HG03520 (cell line): ENCODE measurements around the gene HNRNPUL1.
"Not testable (repeated sequence)": the region's sequence is repeated elsewhere in the genome, so short reads cannot be mapped to it uniquely, and the experiment has no call there.

ENCODE experiments used
- ATAC-seq: cut with Tn5 transposase; IDR thresholded peaks from one replicate; pipeline ENCODE4 v1.9.1; 2021; ENCODE audit warnings: mild to moderate bottlenecking, moderate library complexity; ENCODE audit not compliant: unreplicated experiment

HNRNPUL1 gene

GRCh38 chr19:41273076-41273475 is 8.9 kb downstream of the HNRNPUL1 start:
- ATAC-seq, result no peak

- no peak for ATAC-seq
These were observed 10.6 kb downstream of the HNRNPUL1 start for GRCh38 chr19:41274802-41275201.

GRCh38 chr19:41276231-41276630 is 12.1 kb downstream of the HNRNPUL1 start:
- ATAC-seq, result no peak

- no peak for ATAC-seq
These were observed 14.3 kb downstream of the HNRNPUL1 start for GRCh38 chr19:41278478-41278877.

- ATAC-seq, result no peak
These were observed 24.7 kb downstream of the HNRNPUL1 start for GRCh38 chr19:41288673-41289530.

GRCh38 chr19:41289814-41290213 is 25.6 kb downstream of the HNRNPUL1 start:
- ATAC-seq, result not testable (repeated sequence)

GRCh38 chr19:41294393-41294792 is 30.2 kb downstream of the HNRNPUL1 start:
- ATAC-seq, result no peak

GRCh38 chr19:41295499-41295898 is 31.3 kb downstream of the HNRNPUL1 start:
- ATAC-seq, result no peak

- no peak for ATAC-seq
These were observed 32.3 kb downstream of the HNRNPUL1 start for GRCh38 chr19:41296433-41296871.

GRCh38 chr19:41297628-41298347 is 33.6 kb downstream of the HNRNPUL1 start:
- peak; percentile 82 for ATAC-seq

- no peak for ATAC-seq
These were observed 34.3 kb downstream of the HNRNPUL1 start for GRCh38 chr19:41298348-41298964.

GRCh38 chr19:41299046-41299754 is 35.0 kb downstream of the HNRNPUL1 start:
- no peak for ATAC-seq

GRCh38 chr19:41299755-41300089 is 35.5 kb downstream of the HNRNPUL1 start:
- no peak for ATAC-seq

- no peak for ATAC-seq
These were observed 36.4 kb downstream of the HNRNPUL1 start for GRCh38 chr19:41300555-41300954.

GRCh38 chr19:41302624-41303351 is 38.6 kb downstream of the HNRNPUL1 start:
- no peak for ATAC-seq

GRCh38 chr19:41303954-41304353 is 39.8 kb downstream of the HNRNPUL1 start:
- no peak for ATAC-seq

GRCh38 chr19:41304706-41305483 is 40.7 kb downstream of the HNRNPUL1 start:
- no peak for ATAC-seq

GRCh38 chr19:41305927-41306793 is 42.0 kb downstream of the HNRNPUL1 start:
- no peak for ATAC-seq
